ENCODE data around the gene TRIO.
"Not testable (repeated sequence)": the region's sequence is repeated elsewhere in the genome, so short reads cannot be mapped to it uniquely, and the experiment has no call there.

The TRIO gene

GRCh38 chr5:14359069-14360043, 216.2 kb downstream of the TRIO start:
- DNase-seq (ENCODE audit: low spot score) = no peak

DNA sequence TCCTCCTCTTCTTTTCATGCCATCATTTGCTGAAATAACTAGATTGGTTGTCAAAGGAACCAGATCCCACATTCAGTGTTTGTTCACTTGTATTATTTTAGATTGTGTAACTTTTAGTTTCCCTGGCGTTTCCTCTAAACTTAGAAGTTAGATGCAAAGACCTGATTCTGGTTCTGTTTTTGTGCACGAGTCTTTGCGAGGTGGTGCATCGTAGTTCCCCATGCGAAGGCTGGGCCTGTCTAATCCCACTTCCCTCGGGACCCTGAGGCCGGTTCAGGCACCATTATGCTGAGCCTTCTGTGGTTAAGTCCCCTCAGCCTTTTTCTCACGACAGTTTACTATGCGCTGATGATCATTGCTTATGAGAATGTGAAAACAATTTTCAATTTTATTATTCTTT, 219.3 kb downstream of the TRIO start:
- no peak for DNase-seq (ENCODE audit: low spot score)

- DNase-seq (ENCODE audit: low spot score) = no peak
These were observed 221.0 kb downstream of the TRIO start for GRCh38 chr5:14364096-14364495.

- no peak for DNase-seq (ENCODE audit: low spot score)
These were observed 221.7 kb downstream of the TRIO start for GRCh38 chr5:14364576-14365472.

DNA sequence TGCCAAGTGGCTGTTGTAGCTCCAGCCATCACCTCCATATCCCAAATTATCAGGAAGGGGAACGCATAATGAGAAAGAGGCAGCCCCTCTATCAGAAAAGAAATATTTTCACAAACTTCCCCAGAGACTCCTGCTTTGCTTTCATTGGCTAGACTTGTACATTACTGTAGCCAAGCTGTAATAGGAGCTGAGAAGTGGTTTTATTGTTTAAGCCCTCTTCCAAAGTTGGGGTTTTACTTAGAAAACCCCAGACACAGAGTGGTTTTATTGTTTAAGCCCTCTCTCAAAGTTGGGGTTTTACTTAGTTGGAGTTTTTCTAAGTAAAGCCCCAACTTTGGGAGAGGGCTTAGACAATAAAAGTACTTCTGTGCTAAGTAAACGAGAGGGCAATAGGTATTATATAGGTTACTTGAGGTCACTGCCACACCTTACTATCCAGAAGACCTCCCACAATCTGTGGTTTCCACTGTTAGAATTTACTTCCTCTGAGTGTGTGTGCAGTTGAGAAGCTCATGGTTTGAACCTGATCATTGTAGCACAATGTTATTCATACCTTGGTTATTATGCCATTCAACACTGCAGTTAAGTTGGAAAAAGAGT, 222.8 kb downstream of the TRIO start:
- no peak for DNase-seq (ENCODE audit: low spot score)

- no peak for DNase-seq (ENCODE audit: low spot score)
These were observed 223.6 kb downstream of the TRIO start for GRCh38 chr5:14366763-14367162.

GRCh38 chr5:14367364-14367763, 224.2 kb downstream of the TRIO start:
- DNase-seq (ENCODE audit: low spot score) = no peak

DNA sequence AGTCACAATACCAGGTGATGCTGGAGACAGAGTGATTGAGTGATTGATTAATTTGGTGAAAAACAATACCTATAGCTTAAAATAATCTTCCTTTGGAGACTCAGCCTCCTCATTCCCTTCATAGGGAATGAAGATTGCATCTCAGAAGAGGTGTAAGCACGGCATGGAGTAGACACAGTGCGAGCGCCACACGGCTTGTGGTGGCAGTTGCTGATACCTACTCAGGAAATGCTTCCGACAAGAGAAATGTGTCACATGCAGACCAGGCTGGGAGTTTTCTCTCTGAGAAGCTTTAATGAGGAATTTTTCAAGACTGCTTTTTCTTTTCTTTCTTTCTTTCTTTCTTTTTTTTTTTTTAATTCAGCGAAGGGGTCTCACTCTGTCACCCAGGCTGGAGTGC, 226.6 kb downstream of the TRIO start:
- DNase-seq (ENCODE audit: low spot score) = no peak

DNA sequence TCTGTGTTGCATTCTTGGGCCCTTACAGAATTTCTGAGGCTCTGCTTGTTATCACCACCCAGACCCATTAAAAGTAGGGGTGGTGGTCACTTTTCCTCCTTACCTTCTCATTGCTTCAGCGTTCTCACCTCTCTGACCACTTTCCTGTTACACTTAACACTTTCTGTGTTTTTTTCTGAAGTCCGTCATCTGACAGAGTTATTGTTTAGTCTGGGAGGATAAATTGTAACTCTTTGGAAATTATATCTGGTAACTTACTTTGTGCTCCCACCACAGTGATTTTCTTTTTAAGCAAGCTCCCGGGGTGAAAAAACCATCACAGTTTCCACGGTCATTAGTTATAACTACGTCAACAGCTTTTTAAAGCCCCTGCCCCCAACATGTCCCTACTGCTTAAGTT, 227.2 kb downstream of the TRIO start:
- no peak for DNase-seq (ENCODE audit: low spot score)

DNA sequence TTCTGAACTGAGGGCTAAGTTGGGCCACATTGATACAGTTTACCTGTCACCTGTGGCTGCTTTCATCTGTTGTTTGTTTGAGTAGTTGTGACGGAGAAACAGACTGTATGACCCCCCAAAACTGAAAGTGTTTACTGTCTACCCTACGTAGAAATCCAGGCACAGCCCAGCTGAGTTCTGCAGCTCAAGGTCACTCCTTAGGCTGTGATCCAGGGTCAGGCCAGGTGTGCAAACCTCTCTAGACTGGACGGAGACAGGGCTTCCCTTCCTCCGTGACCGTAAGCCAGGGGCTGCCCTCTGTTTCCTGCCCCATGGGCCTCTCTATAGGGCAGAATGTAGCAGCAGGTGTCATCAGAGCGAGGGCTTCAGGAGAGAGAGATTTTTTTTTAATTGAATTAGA, 230.5 kb downstream of the TRIO start:
- no peak for DNase-seq (ENCODE audit: low spot score)

GRCh38 chr5:14374100-14374499, 231.0 kb downstream of the TRIO start:
- no peak for DNase-seq (ENCODE audit: low spot score)

GRCh38 chr5:14376789-14377188, 233.6 kb downstream of the TRIO start:
- DNase-seq (ENCODE audit: low spot score) = no peak

- no peak for DNase-seq (ENCODE audit: low spot score)
These were observed 236.8 kb downstream of the TRIO start for GRCh38 chr5:14379739-14380497.

DNA sequence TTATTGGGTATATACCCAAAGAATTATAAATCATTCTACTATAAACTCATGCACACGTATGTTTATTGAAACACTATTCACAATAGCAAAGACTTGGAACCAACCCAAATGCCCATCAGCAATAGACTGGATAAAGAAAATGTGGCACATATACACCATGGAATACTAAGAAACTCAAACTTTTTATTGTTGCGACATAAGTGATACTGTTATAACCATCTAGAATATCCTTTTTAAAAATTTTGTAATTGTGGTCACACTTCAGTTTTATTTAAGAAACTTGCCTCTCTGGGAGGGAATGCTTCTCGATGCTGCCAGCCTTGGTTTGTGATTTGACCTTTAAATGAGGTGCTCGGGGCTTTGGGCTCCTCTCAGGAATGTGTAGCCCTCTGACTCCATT, 237.6 kb downstream of the TRIO start:
- DNase-seq (ENCODE audit: low spot score) = no peak

DNA sequence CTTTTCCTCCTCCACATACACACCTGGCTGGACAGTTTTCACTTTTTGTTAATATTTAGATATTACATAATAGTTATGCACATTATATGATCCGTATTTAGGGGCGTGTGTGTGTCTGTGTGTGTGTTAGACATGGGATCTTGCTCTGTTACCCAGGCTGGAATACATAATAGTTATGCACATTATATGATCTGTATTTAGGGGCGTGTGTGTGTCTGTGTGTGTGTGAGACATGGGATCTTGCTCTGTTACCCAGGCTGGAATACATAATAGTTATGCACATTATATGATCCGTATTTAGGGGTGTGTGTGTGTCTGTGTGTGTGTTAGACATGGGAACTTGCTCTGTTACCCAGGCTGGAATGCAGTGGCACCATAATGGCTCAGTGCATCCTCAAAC, 239.5 kb downstream of the TRIO start:
- no peak for DNase-seq (ENCODE audit: low spot score)

DNA sequence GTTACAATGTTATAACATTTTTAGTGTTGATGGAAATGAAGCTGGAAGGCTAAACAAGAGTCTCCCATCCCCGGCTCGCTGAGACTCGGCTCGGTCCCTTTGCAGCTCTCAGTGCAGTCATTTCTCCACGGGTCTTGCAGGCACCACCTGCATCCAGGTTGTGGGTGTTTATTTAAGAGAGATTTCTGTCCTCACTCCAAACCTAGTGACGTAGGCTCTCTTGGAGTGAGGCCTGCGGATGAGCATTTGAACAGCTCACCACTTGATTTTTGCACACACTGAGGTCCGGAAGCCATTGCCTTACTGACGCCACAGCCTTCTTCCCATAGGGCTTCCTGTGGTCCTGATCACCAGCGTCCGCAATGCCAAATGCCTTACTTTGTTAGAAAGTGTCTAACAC, 240.8 kb downstream of the TRIO start:
- DNase-seq (ENCODE audit: low spot score) = no peak

GRCh38 chr5:14385019-14385418, 241.9 kb downstream of the TRIO start:
- DNase-seq (ENCODE audit: low spot score) = no peak

DNA sequence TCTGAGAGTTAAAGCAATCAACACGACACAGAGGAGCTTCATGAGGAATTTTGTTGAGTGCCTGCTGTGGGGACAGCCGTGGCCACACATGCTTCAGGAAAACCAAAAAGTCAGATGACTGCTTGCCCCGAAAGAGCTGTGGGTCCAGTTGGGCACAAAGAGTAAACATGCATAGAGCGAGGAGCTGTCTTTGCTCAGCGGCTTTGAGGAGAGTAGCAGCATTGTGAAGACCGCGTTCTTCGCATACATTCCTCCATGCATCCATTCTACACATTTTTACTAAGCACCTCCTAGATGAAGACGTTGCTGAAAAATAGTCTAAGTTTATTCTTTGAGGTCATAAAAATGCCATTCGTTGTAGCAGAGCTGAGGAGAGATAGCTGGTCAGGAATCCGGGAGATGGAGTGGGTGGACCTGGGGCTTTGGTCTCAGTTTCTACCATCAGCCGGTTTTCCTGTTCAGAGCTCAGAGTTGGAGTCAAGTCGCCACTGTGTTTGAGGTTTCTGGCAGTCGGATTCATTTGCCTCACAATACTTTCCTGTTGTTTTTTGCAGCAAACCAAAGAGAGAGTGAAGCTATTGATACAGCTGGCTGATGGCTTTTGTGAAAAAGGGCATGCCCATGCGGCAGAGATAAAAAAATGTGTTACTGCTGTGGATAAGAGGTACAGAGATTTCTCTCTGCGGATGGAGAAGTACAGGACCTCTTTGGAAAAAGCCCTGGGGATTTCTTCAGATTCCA, 243.9 kb downstream of the TRIO start:
- no peak for DNase-seq (ENCODE audit: low spot score)

DNA sequence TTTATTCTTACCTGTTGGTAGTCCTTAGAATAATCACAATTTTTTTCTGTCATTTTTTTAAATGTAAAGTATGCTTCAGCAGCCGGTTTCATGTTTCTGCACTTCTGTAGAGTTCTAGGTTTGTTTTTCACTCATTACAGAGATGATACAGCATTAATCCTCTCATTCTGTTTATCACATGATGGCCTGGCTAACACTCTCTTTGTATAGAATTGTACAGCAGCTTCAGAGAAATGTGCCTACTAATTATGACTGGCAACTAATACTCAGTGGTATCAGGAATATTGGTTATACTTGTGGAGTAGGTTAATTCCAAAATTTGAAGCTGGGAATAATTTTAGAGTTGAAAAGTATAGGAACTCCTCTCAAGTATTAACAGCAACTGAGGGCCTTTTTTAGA, 245.6 kb downstream of the TRIO start:
- no peak for DNase-seq (ENCODE audit: low spot score)

- not testable (repeated sequence) for DNase-seq (ENCODE audit: low spot score)
These were observed 249.4 kb downstream of the TRIO start for GRCh38 chr5:14392552-14392951.

- DNase-seq (ENCODE audit: low spot score) = no peak
These were observed 251.2 kb downstream of the TRIO start for GRCh38 chr5:14394365-14394764.
